Neuronal stem cell (in vitro differentiated cells): ENCODE data around the gene DMD.

Source experiments
- DNase-seq: peaks from one replicate; pipeline ENCODE4 v3.0.0-alpha.2; 2013; ENCODE audit warnings: low spot score
- H2AFZ ChIP-seq: one replicate; pipeline ENCODE4 v1.6.1; 2013; ENCODE audit warnings: mild to moderate bottlenecking, low read length, inconsistent platforms
- H2AK5ac ChIP-seq: 2 replicates; pipeline ENCODE4 v1.6.1; 2013; ENCODE audit warnings: low read depth, mild to moderate bottlenecking, inconsistent platforms, low read length, moderate library complexity, mixed read lengths
- H2BK120ac ChIP-seq: 2 replicates; pipeline ENCODE4 v1.6.1; 2013; ENCODE audit warnings: low read depth, mild to moderate bottlenecking, inconsistent platforms, low read length, moderate library complexity, mixed read lengths
- H2BK12ac ChIP-seq: one replicate; pipeline ENCODE4 v1.6.1; 2013; ENCODE audit warnings: low read length, inconsistent platforms
- H2BK15ac ChIP-seq: 2 replicates; pipeline ENCODE4 v1.6.1; 2013; ENCODE audit warnings: mild to moderate bottlenecking, low read length, inconsistent platforms, mixed read lengths
- H2BK5ac ChIP-seq: one replicate; pipeline ENCODE4 v1.6.1; 2013; ENCODE audit warnings: inconsistent platforms, mild to moderate bottlenecking, low read length, moderate library complexity
- H3K14ac ChIP-seq: one replicate; pipeline ENCODE4 v1.6.1; 2013; ENCODE audit warnings: low read length, inconsistent platforms
- H3K18ac ChIP-seq: 2 replicates; pipeline ENCODE4 v1.6.1; 2013; ENCODE audit warnings: low read length, inconsistent platforms
- H3K23ac ChIP-seq: 2 replicates; pipeline ENCODE4 v1.6.1; 2013; ENCODE audit warnings: low read depth, mild to moderate bottlenecking, mixed read lengths, low read length, inconsistent platforms; ENCODE audit not compliant: poor library complexity
- H3K27ac ChIP-seq: replicated peaks from 3 replicates; pipeline ENCODE4 v1.5.1; 2013; ENCODE audit warnings: low read length, inconsistent platforms
- H3K27me3 ChIP-seq, 3 experiments: 2 replicates each; pipeline ENCODE4 v1.6.1; 2013; ENCODE audit warnings: low read length in 3 of 3, mild to moderate bottlenecking in 2 of 3, inconsistent platforms in 1 of 3, low read depth in 1 of 3, mixed read lengths in 1 of 3, moderate library complexity in 1 of 3; ENCODE audit not compliant: control insufficient read depth in 3 of 3, insufficient read depth in 3 of 3
- H3K36me3 ChIP-seq, 2 donors: replicated peaks in 1 of 2; 2 replicates each; pipeline ENCODE4 v1.6.1; 2013; ENCODE audit warnings: low read length in 2 of 2; ENCODE audit not compliant: control insufficient read depth in 2 of 2, insufficient read depth in 2 of 2
- H3K4ac ChIP-seq: 2 replicates; pipeline ENCODE4 v1.6.1; 2013; ENCODE audit warnings: inconsistent platforms, mild to moderate bottlenecking, low read length, moderate library complexity
- H3K4me1 ChIP-seq, 2 donors: 1 replicate in 1 of 2; 2 replicates in 1 of 2; pipeline ENCODE4 v1.6.1; 2013; ENCODE audit warnings: low read length in 2 of 2, low read depth in 1 of 2; ENCODE audit not compliant: control insufficient read depth in 2 of 2, insufficient read depth in 1 of 2
- H3K4me2 ChIP-seq: one replicate; pipeline ENCODE4 v1.6.1; 2013; ENCODE audit warnings: mild to moderate bottlenecking, low read length, inconsistent platforms; ENCODE audit not compliant: insufficient read depth, poor library complexity, severe bottlenecking
- H3K4me3 ChIP-seq, 2 donors: 2 replicates each; pipeline ENCODE4 v1.5.1; 2013; ENCODE audit warnings: low read length in 2 of 2, mild to moderate bottlenecking in 2 of 2, inconsistent platforms in 1 of 2, moderate library complexity in 1 of 2
- H3K79me1 ChIP-seq: one replicate; pipeline ENCODE4 v1.6.1; 2013; ENCODE audit warnings: low read depth, mild to moderate bottlenecking, inconsistent platforms, low read length, moderate library complexity
- H3K9ac ChIP-seq: one replicate; pipeline ENCODE4 v1.6.1; 2013; ENCODE audit warnings: mild to moderate bottlenecking, low read depth, low read length, inconsistent platforms; ENCODE audit not compliant: poor library complexity
- H3K9me3 ChIP-seq, 2 donors: replicated peaks in 1 of 2; 2 replicates each; pipeline versions ENCODE3 to v1.6.1; 2013; ENCODE audit warnings: low read length in 2 of 2, mild to moderate bottlenecking in 2 of 2, inconsistent platforms in 1 of 2, low read depth in 1 of 2, mixed read lengths in 1 of 2, moderate library complexity in 1 of 2; ENCODE audit not compliant: control insufficient read depth in 2 of 2, insufficient read depth in 1 of 2
- H4K8ac ChIP-seq: one replicate; pipeline ENCODE4 v1.6.1; 2013; ENCODE audit warnings: low read depth, mild to moderate bottlenecking, inconsistent platforms, low read length, moderate library complexity
- H4K91ac ChIP-seq: one replicate; pipeline ENCODE4 v1.6.1; 2013; ENCODE audit warnings: low read length, low read depth, mild to moderate bottlenecking, inconsistent platforms; ENCODE audit not compliant: poor library complexity
- WGBS, 2 donors: extraction: QIAGEN DNeasy Blood & Tissue Kit; methylation state at CpG; one replicate each; pipeline ENCODE4 v1.1.7; 2013; ENCODE audit warnings: missing lambda C conversion rate in 2 of 2, mixed read lengths in 1 of 2; ENCODE audit not compliant: insufficient read length in 2 of 2, insufficient replicate concordance in 1 of 2; ENCODE audit errors: extremely low coverage in 2 of 2; 5-methylcytosine and 5-hydroxymethylcytosine counted together

The DMD gene

GRCh38 chrX:31527455-31528126, 1683.8 kb downstream of the DMD start:
- H3K14ac ChIP-seq, result no peak overlapping the region
- no peak overlapping the region for H2BK15ac ChIP-seq
- H3K9me3 ChIP-seq, result no peaks in the 10 kb centered on the region
- no peak overlapping the region for H2BK12ac ChIP-seq
- no peak overlapping the region for H3K23ac ChIP-seq
- no peak overlapping the region for H3K4me2 ChIP-seq
- H3K9ac ChIP-seq, result no peak overlapping the region
- no peaks in the 10 kb centered on the region for H3K27me3 ChIP-seq
- no peak overlapping the region for H3K4me3 ChIP-seq
- no peaks in the 10 kb centered on the region for H3K36me3 ChIP-seq
- H2AFZ ChIP-seq, result no peak overlapping the region
- no peak overlapping the region for H2BK5ac ChIP-seq
- H3K18ac ChIP-seq, result no peak overlapping the region
- no peak overlapping the region for H4K91ac ChIP-seq
- no peak for DNase-seq
- H4K8ac ChIP-seq, result no peak overlapping the region
- H2BK120ac ChIP-seq, result no peak overlapping the region
- no peak overlapping the region for H3K4ac ChIP-seq
- H2AK5ac ChIP-seq, result no peak overlapping the region
- no peak overlapping the region for H3K27ac ChIP-seq
- peaks cover 0 to 9% of the 10 kb centered on the region in 2 donors for H3K4me1 ChIP-seq
- no CpG with 5 or more reads among the region's 7 CpGs for WGBS, 2 donors
- no peaks in the 10 kb centered on the region for H3K79me1 ChIP-seq

- H3K23ac ChIP-seq, result no peak overlapping the region
- H3K27me3 ChIP-seq, result no peaks in the 10 kb centered on the region
- no peak overlapping the region for H3K27ac ChIP-seq
- no peak overlapping the region for H2BK15ac ChIP-seq
- H3K4me1 ChIP-seq, result peaks cover 0 to 10% of the 10 kb centered on the region in 2 donors
- no peak overlapping the region for H4K8ac ChIP-seq
- H3K4me3 ChIP-seq, result no peak overlapping the region
- DNase-seq, result no peak
- no peak overlapping the region for H2BK5ac ChIP-seq
- H2BK120ac ChIP-seq, result no peak overlapping the region
- H4K91ac ChIP-seq, result no peak overlapping the region
- H3K18ac ChIP-seq, result no peak overlapping the region
- H2AK5ac ChIP-seq, result no peak overlapping the region
- H3K36me3 ChIP-seq, result no peaks in the 10 kb centered on the region
- no peak overlapping the region for H2AFZ ChIP-seq
- no peaks in the 10 kb centered on the region for H3K9me3 ChIP-seq
- no peak overlapping the region for H3K4ac ChIP-seq
- no CpG with 5 or more reads among the region's 7 CpGs for WGBS, 2 donors
- no peak overlapping the region for H3K4me2 ChIP-seq
- no peaks in the 10 kb centered on the region for H3K79me1 ChIP-seq
- H2BK12ac ChIP-seq, result no peak overlapping the region
- no peak overlapping the region for H3K14ac ChIP-seq
- H3K9ac ChIP-seq, result no peak overlapping the region
These were observed 1687.3 kb downstream of the DMD start for GRCh38 chrX:31523884-31524536.

DNA sequence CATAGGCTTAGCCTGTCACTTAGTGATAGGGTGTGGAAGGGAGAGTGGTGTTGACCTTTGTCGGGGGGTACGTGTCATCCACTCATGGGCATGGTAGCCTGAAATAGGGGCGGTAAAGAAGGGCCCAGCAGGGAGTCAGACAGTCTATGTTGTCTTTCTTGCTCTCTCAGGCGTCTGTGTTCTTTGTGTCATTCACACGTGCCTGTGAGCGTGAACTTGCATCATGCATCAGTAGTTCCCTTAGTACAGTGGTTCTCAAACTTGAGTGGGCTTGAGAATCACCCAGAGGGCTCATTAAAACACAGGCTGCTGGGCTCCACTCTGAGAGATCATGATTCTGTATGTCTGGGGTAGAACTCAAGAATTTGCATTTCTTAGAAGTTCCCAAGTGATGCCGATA, 1688.6 kb downstream of the DMD start:
- DNase-seq, result no peak
- Histone ChIP-seq H3K14ac (no peak overlapping the region), H3K36me3 (no peaks in the 10 kb centered on the region), H2BK120ac (no peak overlapping the region), H2BK5ac (no peak overlapping the region), H3K9me3 (no peaks in the 10 kb centered on the region), H2AK5ac (no peak overlapping the region), H3K4me2 (no peak overlapping the region), H3K4me3 (no peak overlapping the region), H4K91ac (no peak overlapping the region), H2AFZ (no peak overlapping the region), H3K27me3 (no peaks in the 10 kb centered on the region), H3K27ac (no peak overlapping the region), H3K23ac (no peak overlapping the region), H3K9ac (no peak overlapping the region), H3K79me1 (no peaks in the 10 kb centered on the region), H2BK12ac (no peak overlapping the region), H3K18ac (no peak overlapping the region), H3K4me1 (peaks cover 0 to 10% of the 10 kb centered on the region in 2 donors), H4K8ac (no peak overlapping the region), H3K4ac (no peak overlapping the region), H2BK15ac (no peak overlapping the region)
- no CpG with 5 or more reads among the region's 7 CpGs for WGBS, 2 donors

- H2AFZ ChIP-seq, result no peak overlapping the region
- no peak overlapping the region for H3K18ac ChIP-seq
- H3K9ac ChIP-seq, result no peak overlapping the region
- DNase-seq, result no peak
- WGBS, 2 donors, result no CpG with 5 or more reads among the region's 3 CpGs
- H3K79me1 ChIP-seq, result no peaks in the 10 kb centered on the region
- no peaks in the 10 kb centered on the region for H3K27me3 ChIP-seq
- H2BK12ac ChIP-seq, result no peak overlapping the region
- no peaks in the 10 kb centered on the region for H3K36me3 ChIP-seq
- H4K8ac ChIP-seq, result no peak overlapping the region
- no peak overlapping the region for H2BK5ac ChIP-seq
- no peak overlapping the region for H3K14ac ChIP-seq
- no peak overlapping the region for H4K91ac ChIP-seq
- no peak overlapping the region for H3K4me3 ChIP-seq
- no peak overlapping the region for H2AK5ac ChIP-seq
- no peak overlapping the region for H3K23ac ChIP-seq
- H2BK120ac ChIP-seq, result no peak overlapping the region
- H3K27ac ChIP-seq, result no peak overlapping the region
- no peak overlapping the region for H3K4ac ChIP-seq
- H2BK15ac ChIP-seq, result no peak overlapping the region
- H3K4me1 ChIP-seq, result peaks cover 0 to 10% of the 10 kb centered on the region in 2 donors
- H3K4me2 ChIP-seq, result no peak overlapping the region
- no peaks in the 10 kb centered on the region for H3K9me3 ChIP-seq
These were observed 1689.4 kb downstream of the DMD start for GRCh38 chrX:31521941-31522340.
